Neuronal stem cell (in vitro differentiated cells): Measurements from ENCODE around the gene SENP1.

Experiments used
- DNase-seq: peaks from one replicate; pipeline ENCODE4 v3.0.0-alpha.2; 2013; ENCODE audit warnings: low spot score
- H2AFZ ChIP-seq: one replicate; pipeline ENCODE4 v1.6.1; 2013; ENCODE audit warnings: mild to moderate bottlenecking, low read length, inconsistent platforms
- H2AK5ac ChIP-seq: 2 replicates; pipeline ENCODE4 v1.6.1; 2013; ENCODE audit warnings: low read depth, mild to moderate bottlenecking, inconsistent platforms, low read length, moderate library complexity, mixed read lengths
- H2BK120ac ChIP-seq: 2 replicates; pipeline ENCODE4 v1.6.1; 2013; ENCODE audit warnings: low read depth, mild to moderate bottlenecking, inconsistent platforms, low read length, moderate library complexity, mixed read lengths
- H2BK12ac ChIP-seq: one replicate; pipeline ENCODE4 v1.6.1; 2013; ENCODE audit warnings: low read length, inconsistent platforms
- H2BK15ac ChIP-seq: 2 replicates; pipeline ENCODE4 v1.6.1; 2013; ENCODE audit warnings: mild to moderate bottlenecking, low read length, inconsistent platforms, mixed read lengths
- H2BK5ac ChIP-seq: one replicate; pipeline ENCODE4 v1.6.1; 2013; ENCODE audit warnings: inconsistent platforms, mild to moderate bottlenecking, low read length, moderate library complexity
- H3K14ac ChIP-seq: one replicate; pipeline ENCODE4 v1.6.1; 2013; ENCODE audit warnings: low read length, inconsistent platforms
- H3K18ac ChIP-seq: 2 replicates; pipeline ENCODE4 v1.6.1; 2013; ENCODE audit warnings: low read length, inconsistent platforms
- H3K23ac ChIP-seq: 2 replicates; pipeline ENCODE4 v1.6.1; 2013; ENCODE audit warnings: low read depth, mild to moderate bottlenecking, mixed read lengths, low read length, inconsistent platforms; ENCODE audit not compliant: poor library complexity
- H3K27ac ChIP-seq: replicated peaks from 3 replicates; pipeline ENCODE4 v1.5.1; 2013; ENCODE audit warnings: low read length, inconsistent platforms
- H3K27me3 ChIP-seq, 3 experiments: 2 replicates each; pipeline ENCODE4 v1.6.1; 2013; ENCODE audit warnings: low read length in 3 of 3, mild to moderate bottlenecking in 2 of 3, inconsistent platforms in 1 of 3, low read depth in 1 of 3, mixed read lengths in 1 of 3, moderate library complexity in 1 of 3; ENCODE audit not compliant: control insufficient read depth in 3 of 3, insufficient read depth in 3 of 3
- H3K36me3 ChIP-seq, 2 donors: replicated peaks in 1 of 2; 2 replicates each; pipeline ENCODE4 v1.6.1; 2013; ENCODE audit warnings: low read length in 2 of 2; ENCODE audit not compliant: control insufficient read depth in 2 of 2, insufficient read depth in 2 of 2
- H3K4ac ChIP-seq: 2 replicates; pipeline ENCODE4 v1.6.1; 2013; ENCODE audit warnings: inconsistent platforms, mild to moderate bottlenecking, low read length, moderate library complexity
- H3K4me1 ChIP-seq, 2 donors: 1 replicate in 1 of 2; 2 replicates in 1 of 2; pipeline ENCODE4 v1.6.1; 2013; ENCODE audit warnings: low read length in 2 of 2, low read depth in 1 of 2; ENCODE audit not compliant: control insufficient read depth in 2 of 2, insufficient read depth in 1 of 2
- H3K4me2 ChIP-seq: one replicate; pipeline ENCODE4 v1.6.1; 2013; ENCODE audit warnings: mild to moderate bottlenecking, low read length, inconsistent platforms; ENCODE audit not compliant: insufficient read depth, poor library complexity, severe bottlenecking
- H3K4me3 ChIP-seq, 2 donors: 2 replicates each; pipeline ENCODE4 v1.5.1; 2013; ENCODE audit warnings: low read length in 2 of 2, mild to moderate bottlenecking in 2 of 2, inconsistent platforms in 1 of 2, moderate library complexity in 1 of 2
- H3K79me1 ChIP-seq: one replicate; pipeline ENCODE4 v1.6.1; 2013; ENCODE audit warnings: low read depth, mild to moderate bottlenecking, inconsistent platforms, low read length, moderate library complexity
- H3K9ac ChIP-seq: one replicate; pipeline ENCODE4 v1.6.1; 2013; ENCODE audit warnings: mild to moderate bottlenecking, low read depth, low read length, inconsistent platforms; ENCODE audit not compliant: poor library complexity
- H3K9me3 ChIP-seq, 2 donors: replicated peaks in 1 of 2; 2 replicates each; pipeline versions ENCODE3 to v1.6.1; 2013; ENCODE audit warnings: low read length in 2 of 2, mild to moderate bottlenecking in 2 of 2, inconsistent platforms in 1 of 2, low read depth in 1 of 2, mixed read lengths in 1 of 2, moderate library complexity in 1 of 2; ENCODE audit not compliant: control insufficient read depth in 2 of 2, insufficient read depth in 1 of 2
- H4K8ac ChIP-seq: one replicate; pipeline ENCODE4 v1.6.1; 2013; ENCODE audit warnings: low read depth, mild to moderate bottlenecking, inconsistent platforms, low read length, moderate library complexity
- H4K91ac ChIP-seq: one replicate; pipeline ENCODE4 v1.6.1; 2013; ENCODE audit warnings: low read length, low read depth, mild to moderate bottlenecking, inconsistent platforms; ENCODE audit not compliant: poor library complexity
- WGBS, 2 donors: extraction: QIAGEN DNeasy Blood & Tissue Kit; methylation state at CpG; one replicate each; pipeline ENCODE4 v1.1.7; 2013; ENCODE audit warnings: missing lambda C conversion rate in 2 of 2, mixed read lengths in 1 of 2; ENCODE audit not compliant: insufficient read length in 2 of 2, insufficient replicate concordance in 1 of 2; ENCODE audit errors: extremely low coverage in 2 of 2; 5-methylcytosine and 5-hydroxymethylcytosine counted together

Gene SENP1

GRCh38 chr12:48022676-48023385 is 83.0 kb downstream of the SENP1 start:
- Histone ChIP-seq H3K9me3 (no peaks in the 10 kb centered on the region), H4K91ac (no peak overlapping the region), H3K79me1 (no peaks in the 10 kb centered on the region), H4K8ac (no peak overlapping the region), H3K23ac (no peak overlapping the region), H3K4me3 (no peak overlapping the region), H2AK5ac (no peak overlapping the region), H3K14ac (no peak overlapping the region), H3K36me3 (no peaks in the 10 kb centered on the region), H2AFZ (peak overlapping the region; percentile 64), H3K27ac (peak overlapping the region; percentile 47), H3K4me2 (peak overlapping the region; percentile 41), H2BK5ac (no peak overlapping the region), H2BK120ac (no peak overlapping the region), H3K18ac (peak overlapping the region; percentile 25), H3K27me3 (no peaks in the 10 kb centered on the region), H3K4ac (no peak overlapping the region), H3K9ac (no peak overlapping the region), H2BK12ac (peak overlapping the region; percentile 8), H3K4me1 (peaks cover 40 to 48% of the 10 kb centered on the region in 2 donors), H2BK15ac (no peak overlapping the region)
- WGBS, 2 donors, result no CpG with 5 or more reads among the region's 7 CpGs
- no peak for DNase-seq

- Histone ChIP-seq H3K79me1 (no peaks in the 10 kb centered on the region), H3K27me3 (no peaks in the 10 kb centered on the region), H2BK120ac (no peak overlapping the region), H3K14ac (no peak overlapping the region), H3K4me1 (peaks cover 36 to 51% of the 10 kb centered on the region in 2 donors), H4K91ac (no peak overlapping the region), H3K9me3 (no peaks in the 10 kb centered on the region), H3K4ac (no peak overlapping the region), H3K4me3 (no peak overlapping the region), H2BK5ac (no peak overlapping the region), H3K27ac (no peak overlapping the region), H2BK12ac (no peak overlapping the region), H2BK15ac (no peak overlapping the region), H4K8ac (no peak overlapping the region), H2AFZ (peak overlapping the region; percentile 75), H3K36me3 (no peaks in the 10 kb centered on the region), H3K18ac (no peak overlapping the region), H2AK5ac (no peak overlapping the region), H3K9ac (no peak overlapping the region), H3K4me2 (no peak overlapping the region), H3K23ac (no peak overlapping the region)
- DNase-seq, result no peak
- no CpG with 5 or more reads among the region's 3 CpGs for WGBS, 2 donors
These were observed 83.7 kb downstream of the SENP1 start for GRCh38 chr12:48022180-48022521.

- Histone ChIP-seq H2BK5ac (no peak overlapping the region), H3K4me2 (no peak overlapping the region), H3K36me3 (no peaks in the 10 kb centered on the region), H3K27ac (peak overlapping the region; percentile 43), H3K9me3 (no peaks in the 10 kb centered on the region), H2AK5ac (no peak overlapping the region), H2BK12ac (no peak overlapping the region), H2AFZ (peak overlapping the region; percentile 75), H2BK120ac (no peak overlapping the region), H3K18ac (peak overlapping the region; percentile 89), H4K91ac (no peak overlapping the region), H2BK15ac (no peak overlapping the region), H3K23ac (no peak overlapping the region), H3K4ac (no peak overlapping the region), H3K27me3 (no peaks in the 10 kb centered on the region), H3K14ac (no peak overlapping the region), H3K4me3 (no peak overlapping the region), H4K8ac (no peak overlapping the region), H3K79me1 (no peaks in the 10 kb centered on the region), H3K4me1 (peaks cover 36 to 51% of the 10 kb centered on the region in 2 donors), H3K9ac (no peak overlapping the region)
- no CpG with 5 or more reads among the region's 5 CpGs for WGBS, 2 donors
- no peak for DNase-seq
These were observed 84.2 kb downstream of the SENP1 start for GRCh38 chr12:48021485-48022179.

GRCh38 chr12:48019639-48020265 is 86.1 kb downstream of the SENP1 start:
- peaks cover 30 to 41% of the 10 kb centered on the region in 2 donors for H3K4me1 ChIP-seq
- no peak overlapping the region for H2AK5ac ChIP-seq
- H3K9ac ChIP-seq, result no peak overlapping the region
- H3K23ac ChIP-seq, result no peak overlapping the region
- no peak overlapping the region for H2BK15ac ChIP-seq
- no peak overlapping the region for H4K91ac ChIP-seq
- H4K8ac ChIP-seq, result no peak overlapping the region
- no peak overlapping the region for H2BK120ac ChIP-seq
- H3K27me3 ChIP-seq, result peaks cover 0 to 9% (median 3%) of the 10 kb centered on the region in 3 experiments
- H3K4me3 ChIP-seq, result no peak overlapping the region
- H3K4me2 ChIP-seq, result no peak overlapping the region
- H3K36me3 ChIP-seq, result no peaks in the 10 kb centered on the region
- no peak overlapping the region for H3K4ac ChIP-seq
- H3K27ac ChIP-seq, result no peak overlapping the region
- no peak overlapping the region for H2BK12ac ChIP-seq
- H3K14ac ChIP-seq, result no peak overlapping the region
- DNase-seq, result no peak
- H3K18ac ChIP-seq, result no peak overlapping the region
- H3K9me3 ChIP-seq, result no peaks in the 10 kb centered on the region
- H2AFZ ChIP-seq, result no peak overlapping the region
- no peak overlapping the region for H2BK5ac ChIP-seq
- no CpG with 5 or more reads among the region's 3 CpGs for WGBS, 2 donors
- no peaks in the 10 kb centered on the region for H3K79me1 ChIP-seq
